Smooth muscle cell of the umbilical artery (primary cell): Measurements from ENCODE around the gene CTXND2. TPM values are rescaled to one million over a fixed set of nuclear protein-coding genes. Genes with fewer than 3 reads are reported as not detected.

ENCODE experiments used
- total RNA-seq: library from RNA; depleted of rRNA; stranded (reverse); fragments of >200 nt; gene quantifications from 2 replicates; pipeline ENCODE4 v1.2.3, GENCODE V29; 2014

Gene CTXND2
- total RNA-seq = not detected in 2 replicates

DNA sequence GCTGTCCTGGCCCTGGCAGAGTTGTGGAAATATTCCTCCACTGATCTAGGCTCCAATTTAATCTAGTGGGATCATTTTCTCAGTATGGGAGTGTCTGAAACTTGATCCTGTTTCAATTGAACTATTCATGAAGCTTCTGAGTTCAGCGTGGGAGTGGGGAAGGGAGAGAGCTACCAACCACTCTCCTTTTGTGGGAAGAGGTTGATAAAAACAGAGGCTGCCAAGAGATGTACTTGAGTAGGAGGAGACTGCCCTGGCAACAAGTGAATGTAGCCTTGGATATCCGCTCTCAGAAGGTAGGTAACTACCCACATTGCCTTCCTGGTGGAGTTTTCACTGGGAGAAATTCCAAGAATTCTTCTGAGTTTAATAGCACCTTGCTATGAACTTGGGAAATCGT lies at the start of gene CTXND2:
TSS of gene CTXND2 (plus strand) at position 119 of the 400 bp plus-strand sequence. CDS start 25,179 bp downstream, outside the sequence.

DNA sequence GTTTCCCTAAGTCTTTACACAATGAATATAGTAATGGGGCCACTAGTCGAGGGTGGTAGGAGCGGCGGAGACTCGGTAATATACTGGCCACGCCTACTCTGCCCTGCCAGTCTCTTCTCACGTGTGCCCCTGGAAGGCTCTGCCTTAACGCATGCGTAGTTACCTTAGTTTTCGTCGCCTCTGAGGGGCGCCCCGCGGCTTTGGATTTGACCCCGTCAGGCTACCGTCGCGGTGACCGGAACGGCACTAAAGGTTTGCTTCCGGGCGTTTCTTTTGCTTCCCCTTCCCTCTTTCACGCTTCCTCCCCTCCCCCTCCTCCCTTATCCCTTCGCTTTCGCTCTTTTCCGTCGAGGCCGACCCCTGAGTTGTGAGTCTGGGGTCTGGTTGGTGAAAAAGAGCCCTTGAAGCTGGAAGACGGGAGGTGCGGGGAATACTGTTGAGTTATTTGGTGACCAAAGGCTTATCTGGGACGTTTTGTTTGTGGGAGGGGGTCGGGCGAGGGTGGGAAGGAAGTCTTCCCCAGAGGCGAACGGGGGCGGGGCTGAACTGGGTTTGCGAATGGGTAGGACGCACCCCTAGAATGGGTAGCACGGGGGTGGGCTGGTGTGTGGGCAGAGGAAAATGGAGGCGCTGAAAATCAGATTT lies 39.3 kb downstream of the CTXND2 start, which contains the start of gene SETDB1:
TSS of gene SETDB1 (plus strand) at position 267 of the 645 bp plus-strand sequence. CDS start 1,352 bp downstream, outside the sequence.

Other genes with a start within 250 kb of the CTXND2 start
- gene GOLPH3L, start 190.0 kb upstream of the CTXND2 start, total RNA-seq = 10.4 and 13.2 TPM in 2 replicates
- 0.59 TPM in 1 of 2 replicates, not detected in the other for gene HORMAD1, start 166.2 kb upstream of the CTXND2 start, total RNA-seq
- gene CTSS, start 121.4 kb upstream of the CTXND2 start, total RNA-seq = 2.2 and 4.2 TPM in 2 replicates
- 3.9 and 5.0 TPM in 2 replicates for gene CTSK, start 78.9 kb upstream of the CTXND2 start, total RNA-seq
- 38.9 and 48.9 TPM in 2 replicates for gene ARNT, start 10.5 kb upstream of the CTXND2 start, total RNA-seq
- gene SETDB1, start 39.2 kb downstream of the CTXND2 start, total RNA-seq = 27.9 and 31.2 TPM in 2 replicates
- 67.4 and 80.4 TPM in 2 replicates for gene CERS2, start 87.7 kb downstream of the CTXND2 start, total RNA-seq
- gene ANXA9, start 95.2 kb downstream of the CTXND2 start, total RNA-seq = 0.05 TPM in 1 of 2 replicates, not detected in the other
- 4.5 and 8.2 TPM in 2 replicates for gene MINDY1, start 119.8 kb downstream of the CTXND2 start, total RNA-seq
- gene PRUNE1, start 121.3 kb downstream of the CTXND2 start, total RNA-seq = 5.0 and 8.0 TPM in 2 replicates
- 0.14 and 0.30 TPM in 2 replicates for gene BNIPL, start 149.4 kb downstream of the CTXND2 start, total RNA-seq
- gene C1orf56, start 160.6 kb downstream of the CTXND2 start, total RNA-seq = 1.2 and 1.5 TPM in 2 replicates
- 59.4 and 63.3 TPM in 2 replicates for gene CDC42SE1, start 172.5 kb downstream of the CTXND2 start, total RNA-seq
- gene MLLT11, start 173.3 kb downstream of the CTXND2 start, total RNA-seq = 12.5 and 16.1 TPM in 2 replicates
- gene GABPB2, start 183.6 kb downstream of the CTXND2 start, total RNA-seq = 10.1 and 10.6 TPM in 2 replicates